ENCODE data around the gene PPP1R37. TPM values are rescaled to one million over a fixed set of nuclear protein-coding genes. Genes with fewer than 3 reads are reported as not detected.

The PPP1R37 gene
- total and polyA plus RNA-seq, 2 of the 13 experiments (the other 11 are each of a cell fraction or from before 2014, with no cell fraction given) = 9.0 to 14.3 TPM

- no peak for TF ChIP-seq ETS1 (CRISPR knock-in tag; IDR thresholded peaks at IDR 0.05)
- no peak for TF ChIP-seq TAF15 (IDR thresholded peaks at IDR 0.05; ENCODE audit: low read depth, low read length, poor library complexity, severe bottlenecking)
- no peak for TF ChIP-seq ZNF12 (CRISPR knock-in tag; IDR thresholded peaks at IDR 0.05)
- TF ChIP-seq CCAR2 (optimal IDR thresholded peaks at IDR 0.05; ENCODE audit: low read depth, low read length) = no peak
- no peak for TF ChIP-seq ZBTB40 (IDR thresholded peaks at IDR 0.05)
- TF ChIP-seq ZBTB40 (CRISPR knock-in tag; IDR thresholded peaks at IDR 0.05) = peak; percentile 62; the same call in 1 of the 2 replicates
- no peak for TF ChIP-seq MBD4 (IDR thresholded peaks at IDR 0.05; ENCODE audit: borderline replicate concordance, low read length)
- TF ChIP-seq ZNF577 (CRISPR knock-in tag; IDR thresholded peaks at IDR 0.05; ENCODE audit: borderline replicate concordance, low read depth) = no peak
- 0 out of 2 replicates have a peak, but pooled peaks have one; percentile 8 for TF ChIP-seq NFYC (CRISPR knock-in tag; IDR thresholded peaks at IDR 0.05)
- no peak for TF ChIP-seq MED8 (CRISPR knock-in tag; IDR thresholded peaks at IDR 0.05; ENCODE audit: insufficient replicate concordance)
- 0 out of 2 replicates have a peak, but pooled peaks have one; percentile 68 for TF ChIP-seq YEATS4 (CRISPR knock-in tag; IDR thresholded peaks at IDR 0.05; ENCODE audit: borderline replicate concordance)
- no peak for TF ChIP-seq CHD4 (IDR thresholded peaks at IDR 0.05; ENCODE audit: borderline replicate concordance, low read length)
- no peak for TF ChIP-seq NFE2 (CRISPR knock-in tag; IDR thresholded peaks at IDR 0.05)
- 0 out of 2 replicates have a peak, but pooled peaks have one; percentile 53 for TF ChIP-seq ZNF605 (CRISPR knock-in tag; IDR thresholded peaks at IDR 0.05)
- TF ChIP-seq ZFP36L2 (CRISPR knock-in tag; IDR thresholded peaks at IDR 0.05) = no peak
- no peak for TF ChIP-seq PAF1 (CRISPR knock-in tag; IDR thresholded peaks at IDR 0.05)
- no peak for TF ChIP-seq HMGA1 (CRISPR knock-in tag; conservative IDR thresholded peaks at IDR 0.05)
- no peak for TF ChIP-seq RCOR2 (CRISPR knock-in tag; IDR thresholded peaks at IDR 0.05)
- no peak for TF ChIP-seq ZSCAN9 (CRISPR knock-in tag; IDR thresholded peaks at IDR 0.05; ENCODE audit: borderline replicate concordance)
- TF ChIP-seq DNMT1 (CRISPR knock-in tag; IDR thresholded peaks at IDR 0.05) = no peak
- peak; percentile 54; the same call in 1 of the 2 replicates for TF ChIP-seq NRL (CRISPR knock-in tag; IDR thresholded peaks at IDR 0.05; ENCODE audit: borderline replicate concordance)
Observed at GRCh38 chr19:45076029-45076850, 16.7 kb upstream of the PPP1R37 start, which contains the start of gene ZNF296 (continued).

Measured in HepG2 (cell line).